Measurements from ENCODE around the gene ATXN7L3. TPM values are rescaled to one million over a fixed set of nuclear protein-coding genes. Genes with fewer than 3 reads are reported as not detected.

ATXN7L3 gene
- total RNA-seq, 1 donor from 2014 or later: 62.8 TPM

DNA sequence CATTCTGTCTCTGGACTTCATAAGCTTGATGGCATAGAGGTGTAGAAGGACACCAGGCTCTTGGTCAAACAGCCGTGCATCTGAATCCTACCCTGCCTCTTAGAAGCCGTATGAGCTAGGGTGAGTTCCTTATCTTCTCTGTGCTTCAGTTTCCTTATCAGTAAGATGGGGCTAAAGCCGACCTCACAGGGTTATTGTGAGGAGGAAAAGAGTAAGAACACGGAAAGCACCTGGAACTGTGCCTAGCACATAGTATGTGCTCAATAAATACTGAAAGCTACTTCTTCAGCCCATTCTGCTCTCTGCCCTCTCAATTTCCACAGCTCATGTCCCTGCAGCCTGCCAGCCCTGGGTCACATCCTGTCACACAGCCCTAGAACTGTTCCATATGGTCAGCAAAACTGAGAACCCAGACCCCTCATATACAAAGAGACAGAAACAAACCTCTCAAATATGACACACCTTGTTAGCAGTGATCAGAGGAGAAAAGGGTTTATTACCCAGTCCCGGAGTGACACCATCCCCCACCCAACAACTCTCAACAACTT lies 36.8 kb upstream of the ATXN7L3 start:
- Histone ChIP-seq H3K4me3 (no peak overlapping the region), H3K36me3 (no peaks in the 10 kb centered on the region), H3K9me3 (no peaks in the 10 kb centered on the region), H3K27me3 (no peaks in the 10 kb centered on the region), H3K27ac (no peak overlapping the region), H3K4me1 (no peaks in the 10 kb centered on the region)
- TF ChIP-seq, protein P1, sequence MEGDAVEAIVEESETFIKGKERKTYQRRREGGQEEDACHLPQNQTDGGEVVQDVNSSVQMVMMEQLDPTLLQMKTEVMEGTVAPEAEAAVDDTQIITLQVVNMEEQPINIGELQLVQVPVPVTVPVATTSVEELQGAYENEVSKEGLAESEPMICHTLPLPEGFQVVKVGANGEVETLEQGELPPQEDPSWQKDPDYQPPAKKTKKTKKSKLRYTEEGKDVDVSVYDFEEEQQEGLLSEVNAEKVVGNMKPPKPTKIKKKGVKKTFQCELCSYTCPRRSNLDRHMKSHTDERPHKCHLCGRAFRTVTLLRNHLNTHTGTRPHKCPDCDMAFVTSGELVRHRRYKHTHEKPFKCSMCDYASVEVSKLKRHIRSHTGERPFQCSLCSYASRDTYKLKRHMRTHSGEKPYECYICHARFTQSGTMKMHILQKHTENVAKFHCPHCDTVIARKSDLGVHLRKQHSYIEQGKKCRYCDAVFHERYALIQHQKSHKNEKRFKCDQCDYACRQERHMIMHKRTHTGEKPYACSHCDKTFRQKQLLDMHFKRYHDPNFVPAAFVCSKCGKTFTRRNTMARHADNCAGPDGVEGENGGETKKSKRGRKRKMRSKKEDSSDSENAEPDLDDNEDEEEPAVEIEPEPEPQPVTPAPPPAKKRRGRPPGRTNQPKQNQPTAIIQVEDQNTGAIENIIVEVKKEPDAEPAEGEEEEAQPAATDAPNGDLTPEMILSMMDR (IDR thresholded peaks at IDR 0.05): no peak
- no peak for DNase-seq (ENCODE audit: low spot score in 2 of 2)
- intact Hi-C loops (cut with DNase I): no loop called here

DNA sequence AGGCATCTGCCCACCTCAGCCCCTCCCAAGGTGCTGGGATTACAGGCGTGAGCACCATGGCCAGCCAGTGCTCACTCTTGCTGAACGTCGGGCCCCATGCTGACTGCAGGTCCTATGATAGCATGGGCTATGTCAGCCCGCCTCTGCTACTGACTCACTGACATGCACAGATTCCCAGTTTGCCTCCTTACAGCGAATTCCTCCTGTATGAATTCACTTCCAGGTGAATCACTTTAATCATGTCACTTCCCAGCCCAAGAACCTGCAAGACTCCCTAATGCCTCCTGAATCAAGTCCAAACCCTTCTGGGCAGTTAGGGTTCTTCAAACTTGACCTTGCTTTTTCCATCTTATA lies 35.9 kb upstream of the ATXN7L3 start:
- no peaks in the 10 kb centered on the region for H3K9me3 ChIP-seq
- DNase-seq (ENCODE audit: low spot score in 2 of 2): no peak
- H3K27ac ChIP-seq: no peak overlapping the region
- intact Hi-C loops (cut with DNase I): no loop called here
- no peak overlapping the region for H3K4me3 ChIP-seq
- TF ChIP-seq, protein P1 (IDR thresholded peaks at IDR 0.05): no peak
- H3K27me3 ChIP-seq: no peaks in the 10 kb centered on the region
- no peaks in the 10 kb centered on the region for H3K36me3 ChIP-seq
- no peaks in the 10 kb centered on the region for H3K4me1 ChIP-seq

DNA sequence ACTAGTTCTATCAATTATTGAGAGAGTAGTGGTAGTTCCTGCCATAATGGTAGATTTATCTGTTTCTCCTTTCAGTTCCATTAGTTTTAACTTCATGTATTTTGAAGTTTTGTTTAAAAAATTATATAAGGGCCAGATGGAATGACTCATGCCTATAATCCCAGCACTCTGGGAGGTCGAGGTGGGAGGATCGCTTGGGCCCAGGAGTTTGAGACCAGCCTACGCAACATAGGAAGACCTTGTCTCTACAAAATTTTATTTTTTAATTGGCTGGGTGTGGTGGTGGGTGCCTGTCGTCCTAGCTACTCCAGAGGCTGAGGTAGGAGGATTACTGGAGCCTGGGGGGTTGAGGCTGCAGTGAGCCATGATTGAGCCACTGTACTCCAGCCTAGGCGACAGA lies 33.9 kb upstream of the ATXN7L3 start:
- Histone ChIP-seq H3K36me3 (no peaks in the 10 kb centered on the region), H3K27ac (no peak overlapping the region), H3K4me1 (no peaks in the 10 kb centered on the region), H3K4me3 (no peak overlapping the region), H3K9me3 (no peaks in the 10 kb centered on the region), H3K27me3 (no peaks in the 10 kb centered on the region)
- intact Hi-C loops (cut with DNase I): no loop called here
- TF ChIP-seq, protein P1 (IDR thresholded peaks at IDR 0.05): no peak
- no peak for DNase-seq (ENCODE audit: low spot score in 2 of 2)

DNA sequence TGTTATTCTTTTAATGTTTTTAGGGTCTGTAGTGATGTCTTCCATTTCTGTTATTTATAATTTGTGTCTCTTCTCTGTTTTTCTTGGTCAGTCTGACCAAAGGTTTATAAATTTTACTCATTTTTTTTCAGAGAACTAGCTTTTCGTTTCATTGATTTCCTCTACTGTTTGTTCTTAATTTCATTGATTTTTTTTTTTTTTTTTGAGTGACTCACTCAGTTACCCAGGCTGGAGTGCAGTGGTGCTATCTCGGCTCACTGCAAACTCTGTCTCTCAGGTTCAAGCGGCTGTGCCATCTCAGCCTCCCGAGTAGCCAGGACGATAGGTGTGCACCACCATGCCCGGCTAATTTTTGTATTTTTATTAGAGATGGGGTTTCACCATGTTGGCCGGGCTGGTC lies 32.4 kb upstream of the ATXN7L3 start:
- Histone ChIP-seq H3K27ac (no peak overlapping the region), H3K4me3 (no peak overlapping the region), H3K4me1 (no peaks in the 10 kb centered on the region), H3K27me3 (no peaks in the 10 kb centered on the region), H3K36me3 (no peaks in the 10 kb centered on the region), H3K9me3 (no peaks in the 10 kb centered on the region)
- DNase-seq (ENCODE audit: low spot score in 2 of 2): no peak
- intact Hi-C loops (cut with DNase I): no loop called here
- TF ChIP-seq, protein P1 (IDR thresholded peaks at IDR 0.05): no peak

DNA sequence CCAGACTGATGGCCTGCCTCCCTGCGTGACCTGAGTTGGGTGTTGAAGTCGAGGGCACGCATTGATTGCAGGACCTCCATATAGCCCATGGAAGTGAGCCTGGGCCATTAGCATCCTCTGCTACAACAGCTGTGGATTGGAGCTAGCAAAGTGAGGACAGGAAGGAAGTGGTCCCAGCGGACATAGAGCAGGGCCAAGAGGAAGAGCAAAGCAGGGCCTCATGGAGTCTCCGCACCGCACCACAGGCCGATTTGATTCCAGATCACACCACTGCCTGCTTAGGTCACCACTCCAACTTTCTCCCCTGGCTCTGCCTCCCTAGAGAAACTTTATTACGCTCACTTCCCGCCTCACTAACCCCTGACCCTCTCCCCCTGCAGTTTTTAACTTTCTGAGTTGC lies 30.5 kb upstream of the ATXN7L3 start:
- H3K27ac ChIP-seq: no peak overlapping the region
- DNase-seq (ENCODE audit: low spot score in 2 of 2): no peak
- intact Hi-C loops (cut with DNase I): no loop called here
- no peaks in the 10 kb centered on the region for H3K4me1 ChIP-seq
- H3K36me3 ChIP-seq: no peaks in the 10 kb centered on the region
- no peak overlapping the region for H3K4me3 ChIP-seq
- TF ChIP-seq, protein P1 (IDR thresholded peaks at IDR 0.05): no peak
- H3K9me3 ChIP-seq: no peaks in the 10 kb centered on the region
- no peaks in the 10 kb centered on the region for H3K27me3 ChIP-seq

DNA sequence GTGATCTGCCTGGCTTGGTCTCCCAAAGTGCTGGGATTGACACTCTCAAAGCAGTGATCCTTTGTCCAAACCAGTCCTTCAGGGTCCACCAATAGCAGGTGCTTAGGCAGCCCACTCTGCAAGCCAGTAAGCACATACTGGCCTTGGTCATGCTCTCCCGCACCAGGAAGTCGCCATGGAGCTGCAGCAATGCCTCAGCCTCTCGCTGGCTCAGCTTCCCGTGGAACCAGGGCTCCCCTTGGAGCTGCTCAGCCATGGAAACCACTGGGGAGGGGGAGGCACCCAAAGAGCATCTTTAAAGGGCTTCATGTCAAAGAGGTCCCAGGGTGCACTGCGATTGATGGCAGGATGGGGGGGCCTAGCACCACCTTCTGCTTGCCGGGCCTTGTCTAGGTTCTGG lies 29.4 kb upstream of the ATXN7L3 start:
- Histone ChIP-seq H3K36me3 (no peaks in the 10 kb centered on the region), H3K4me3 (no peak overlapping the region), H3K27me3 (no peaks in the 10 kb centered on the region), H3K27ac (no peak overlapping the region), H3K4me1 (peaks cover 0 to 3% of the 10 kb centered on the region in 2 donors), H3K9me3 (no peaks in the 10 kb centered on the region)
- intact Hi-C loops (cut with DNase I): no loop called here
- no peak for DNase-seq (ENCODE audit: low spot score in 2 of 2)
- TF ChIP-seq, protein P1 (IDR thresholded peaks at IDR 0.05): no peak

Data from ascending aorta (tissue), 2 donors.